Measurements from ENCODE around the gene NRF1. TPM values are rescaled to one million over a fixed set of nuclear protein-coding genes. Genes with fewer than 3 reads are reported as not detected.

Gene NRF1
- total RNA-seq, 1 donor from 2014 or later, result 16.7 TPM

GRCh38 chr7:129721068-129721467 lies 109.5 kb downstream of the NRF1 start:
- TF ChIP-seq, protein P1, sequence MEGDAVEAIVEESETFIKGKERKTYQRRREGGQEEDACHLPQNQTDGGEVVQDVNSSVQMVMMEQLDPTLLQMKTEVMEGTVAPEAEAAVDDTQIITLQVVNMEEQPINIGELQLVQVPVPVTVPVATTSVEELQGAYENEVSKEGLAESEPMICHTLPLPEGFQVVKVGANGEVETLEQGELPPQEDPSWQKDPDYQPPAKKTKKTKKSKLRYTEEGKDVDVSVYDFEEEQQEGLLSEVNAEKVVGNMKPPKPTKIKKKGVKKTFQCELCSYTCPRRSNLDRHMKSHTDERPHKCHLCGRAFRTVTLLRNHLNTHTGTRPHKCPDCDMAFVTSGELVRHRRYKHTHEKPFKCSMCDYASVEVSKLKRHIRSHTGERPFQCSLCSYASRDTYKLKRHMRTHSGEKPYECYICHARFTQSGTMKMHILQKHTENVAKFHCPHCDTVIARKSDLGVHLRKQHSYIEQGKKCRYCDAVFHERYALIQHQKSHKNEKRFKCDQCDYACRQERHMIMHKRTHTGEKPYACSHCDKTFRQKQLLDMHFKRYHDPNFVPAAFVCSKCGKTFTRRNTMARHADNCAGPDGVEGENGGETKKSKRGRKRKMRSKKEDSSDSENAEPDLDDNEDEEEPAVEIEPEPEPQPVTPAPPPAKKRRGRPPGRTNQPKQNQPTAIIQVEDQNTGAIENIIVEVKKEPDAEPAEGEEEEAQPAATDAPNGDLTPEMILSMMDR (IDR thresholded peaks at IDR 0.05), result no peak
- Histone ChIP-seq H3K27me3 (ENCODE audit: low read depth) (no peaks in the 10 kb centered on the region), H3K36me3 (peaks cover 75% of the 10 kb centered on the region), H3K4me1 (no peaks in the 10 kb centered on the region), H3K27ac (no peak overlapping the region), H3K9me3 (no peaks in the 10 kb centered on the region), H3K4me3 (no peak overlapping the region)
- ATAC-seq, result no peak
- DNase-seq, result no peak
- intact Hi-C loops (cut with DNase I), result no loop called here

DNA sequence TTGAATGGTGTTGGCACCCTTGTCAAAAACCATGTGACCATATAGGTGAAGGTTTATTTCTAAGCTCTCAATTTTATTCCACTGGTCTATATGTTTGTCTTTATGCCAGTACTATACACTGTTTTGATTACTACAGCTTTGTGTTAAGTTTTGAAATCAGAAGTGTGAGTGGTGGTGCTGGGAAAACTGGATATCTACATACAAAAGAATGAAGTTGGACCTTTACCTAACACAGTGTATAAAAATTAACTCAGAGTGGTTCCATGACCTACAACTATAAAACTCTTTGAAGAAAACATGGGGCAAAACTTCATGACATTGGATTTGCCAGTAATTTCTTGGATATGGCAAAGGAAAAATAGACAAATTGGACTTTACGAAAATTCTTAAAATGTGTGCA lies 112.2 kb downstream of the NRF1 start:
- Histone ChIP-seq H3K4me3 (no peak overlapping the region), H3K4me1 (no peaks in the 10 kb centered on the region), H3K9me3 (no peaks in the 10 kb centered on the region), H3K36me3 (peaks cover 74% of the 10 kb centered on the region), H3K27ac (no peak overlapping the region), H3K27me3 (ENCODE audit: low read depth) (no peaks in the 10 kb centered on the region)
- ATAC-seq (no peak), DNase-seq (no peak)
- intact Hi-C loops (cut with DNase I), result no loop called here
- TF ChIP-seq, protein P1 (IDR thresholded peaks at IDR 0.05), result no peak

DNA sequence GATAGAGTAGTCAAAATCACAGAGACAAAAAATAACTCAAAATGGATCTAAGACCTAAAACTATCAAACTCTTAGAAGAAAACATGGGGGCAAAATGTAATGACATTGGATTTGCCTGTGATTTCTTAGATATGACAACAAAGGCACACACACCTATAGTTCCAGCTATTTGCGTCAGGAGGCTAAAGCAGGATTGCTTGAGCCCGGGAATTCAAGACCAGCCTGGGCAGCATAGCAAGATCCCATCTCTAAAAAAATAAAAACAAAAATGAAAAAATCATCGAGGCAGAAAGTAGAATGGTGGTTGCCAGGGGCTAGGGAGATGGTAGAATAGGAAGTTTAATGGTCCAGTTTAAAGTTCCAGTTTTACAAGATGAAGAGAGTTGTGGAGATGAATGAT lies 113.3 kb downstream of the NRF1 start:
- DNase-seq (no peak), ATAC-seq (no peak)
- intact Hi-C loops (cut with DNase I), result no loop called here
- no peaks in the 10 kb centered on the region for H3K27me3 ChIP-seq (ENCODE audit: low read depth)
- TF ChIP-seq, protein P1 (IDR thresholded peaks at IDR 0.05), result no peak
- H3K9me3 ChIP-seq, result no peaks in the 10 kb centered on the region
- H3K36me3 ChIP-seq, result peaks cover 75% of the 10 kb centered on the region
- H3K4me1 ChIP-seq, result no peaks in the 10 kb centered on the region
- H3K27ac ChIP-seq, result no peak overlapping the region
- no peak overlapping the region for H3K4me3 ChIP-seq

DNA sequence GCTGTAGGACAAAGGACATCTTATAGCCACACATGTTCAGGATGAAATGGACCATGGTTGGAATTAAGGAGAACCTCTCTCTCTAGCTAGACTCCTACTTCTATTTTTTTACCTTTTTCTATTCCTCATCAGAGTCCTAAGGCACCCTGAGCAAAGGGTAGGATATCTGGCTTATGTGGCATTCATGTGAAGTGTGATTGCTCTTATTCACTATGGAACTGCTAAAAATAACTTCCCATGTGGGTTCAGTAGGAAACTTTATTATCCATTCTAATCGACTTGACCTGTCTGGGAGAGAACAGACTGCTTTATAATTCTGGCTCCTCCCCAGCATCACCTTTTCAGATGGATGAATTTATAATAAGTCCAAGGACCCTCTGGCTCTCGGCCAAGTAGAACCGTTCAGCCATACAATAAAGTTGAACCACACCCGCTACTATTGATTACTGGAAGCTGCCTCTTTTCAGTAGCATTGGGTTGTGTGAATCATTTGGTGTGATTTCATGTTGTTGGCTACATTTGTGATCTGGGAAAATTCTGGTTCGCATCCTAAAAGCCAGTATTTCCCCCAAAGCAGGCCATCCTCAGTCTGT lies 117.5 kb downstream of the NRF1 start:
- intact Hi-C loops (cut with DNase I), result no loop called here
- H3K9me3 ChIP-seq, result no peaks in the 10 kb centered on the region
- H3K4me1 ChIP-seq, result no peaks in the 10 kb centered on the region
- no peak overlapping the region for H3K27ac ChIP-seq
- ATAC-seq (no peak), DNase-seq (no peak)
- no peak overlapping the region for H3K4me3 ChIP-seq
- peaks cover 92% of the 10 kb centered on the region for H3K36me3 ChIP-seq
- H3K27me3 ChIP-seq (ENCODE audit: low read depth), result no peaks in the 10 kb centered on the region
- TF ChIP-seq, protein P1 (IDR thresholded peaks at IDR 0.05), result no peak

- DNase-seq, result no peak
- peaks cover 92% of the 10 kb centered on the region for H3K36me3 ChIP-seq
- H3K9me3 ChIP-seq, result no peaks in the 10 kb centered on the region
- no peaks in the 10 kb centered on the region for H3K4me1 ChIP-seq
- H3K4me3 ChIP-seq, result no peak overlapping the region
- TF ChIP-seq, protein P1 (IDR thresholded peaks at IDR 0.05), result no peak
- H3K27me3 ChIP-seq (ENCODE audit: low read depth), result no peaks in the 10 kb centered on the region
- intact Hi-C loops (cut with DNase I), result no loop called here
- ATAC-seq, result no peak
- no peak overlapping the region for H3K27ac ChIP-seq
Observed at GRCh38 chr7:129729511-129729910, 118.0 kb downstream of the NRF1 start.
